A673 (cell line): ENCODE results near the gene ADGRD1.

Experiments used
- CTCF ChIP-seq: fragments of 300-800, 200-600 bp; sonication (generic); conservative IDR thresholded peaks from 2 replicates; pipeline ENCODE4 v1.5.1; 2017; ENCODE audit warnings: low read depth, mild to moderate bottlenecking, antibody characterized with exemption, low read length, moderate library complexity, mixed read lengths
- EZH2 ChIP-seq: fragments of 200-600 bp; sonication (generic); IDR thresholded peaks from 2 replicates; pipeline ENCODE4 v1.6.1; 2017; ENCODE audit warnings: borderline replicate concordance, low read depth, mild to moderate bottlenecking, mixed read lengths, antibody characterized with exemption, low read length; ENCODE audit not compliant: poor library complexity, severe bottlenecking

GRCh38 chr12:131057722-131058515, 104.2 kb downstream of the ADGRD1 start:
- TF ChIP-seq CTCF: no peak
- TF ChIP-seq EZH2: no peak
